A549 treated with AZD2906 at 1 μM for 4 hours (cell line): Measurements from ENCODE around the gene SLAIN2. TPM values are rescaled to one million over a fixed set of nuclear protein-coding genes. Genes with fewer than 3 reads are reported as not detected.

Experiments
- total RNA-seq: library from RNA; stranded (reverse); fragments of 200-300 nt; extraction: Qiagen RNA extraction; gene quantifications from 5 replicates; pipeline ENCODE4 v1.2.3, GENCODE V29; 2022

The SLAIN2 gene
- 14.0 to 19.4 TPM (median 16.7 TPM) in 5 replicates for total RNA-seq

GRCh38 chr4:48340965-48341775, at the start of gene SLAIN2:
Gene SLAIN2, plus strand, starts transcription at chr4:48341529. Its CDS starts 211 bp downstream, at chr4:48341740.

Other genes starting within 250 kb of the SLAIN2 start
- gene TXK, start 207.3 kb upstream of the SLAIN2 start, total RNA-seq: 0.08 to 0.18 TPM (median 0.16 TPM) in 5 replicates
- gene TEC, start 71.7 kb upstream of the SLAIN2 start, total RNA-seq: 1.4 to 1.9 TPM (median 1.6 TPM) in 5 replicates
- 4.4 to 7.2 TPM (median 7.1 TPM) in 5 replicates for gene SLC10A4, start 141.8 kb downstream of the SLAIN2 start, total RNA-seq
- 0.05 to 0.08 TPM (median 0.08 TPM) in 3 of 5 replicates, not detected in the others for gene ZAR1, start 148.7 kb downstream of the SLAIN2 start, total RNA-seq